ENCODE measurements around the gene MPIG6B. TPM values are rescaled to one million over a fixed set of nuclear protein-coding genes. Genes with fewer than 3 reads are reported as not detected.

Gene MPIG6B
- total RNA-seq, 6 donors from 2014 or later, result 0.30 to 4.1 (median 1.2) TPM; not detected in 1

- Histone ChIP-seq H3K27ac (peak overlapping the region; percentile 87 to 99 (median 94)), H3K27me3 (no peaks in the 10 kb centered on the region), H3K36me3 (peaks cover 20 to 64% (median 40%) of the 10 kb centered on the region in 4 donors), H3K4me1 (peaks cover 49 to 88% (median 71%) of the 10 kb centered on the region in 4 donors), H3K9me3 (no peaks in the 10 kb centered on the region), H3K4me3 (peak overlapping the region in 2 of 4 donors; percentile 76 to 80)
- ATAC-seq (ENCODE audit: low FRiP score in 2 of 2), result no peak
- no peak for DNase-seq
- TF ChIP-seq EP300 (IDR thresholded peaks at IDR 0.05) (no peak), CTCF (IDR thresholded peaks at IDR 0.05) (no peak), POLR2A (IDR thresholded peaks at IDR 0.05) (no peak), POLR2AphosphoS5 (IDR thresholded peaks at IDR 0.05) (no peak)
- 87 to 90% methylated on average over 4 to 11 of the region's 11 CpGs for WGBS, 2 donors
Measured at GRCh38 chr6:31730631-31731086, 7.5 kb downstream of the MPIG6B start.

GRCh38 chr6:31732029-31732428 lies 8.9 kb downstream of the MPIG6B start:
- DNase-seq (no peak), ATAC-seq (ENCODE audit: low FRiP score in 2 of 2) (no peak)
- Histone ChIP-seq H3K4me1 (peaks cover 45 to 79% (median 64%) of the 10 kb centered on the region in 4 donors), H3K27ac (peak overlapping the region in 2 of 4 donors; percentile 61 to 99), H3K36me3 (peaks cover 20 to 51% (median 39%) of the 10 kb centered on the region in 4 donors), H3K9me3 (no peaks in the 10 kb centered on the region), H3K27me3 (no peaks in the 10 kb centered on the region), H3K4me3 (no peak overlapping the region)
- TF ChIP-seq POLR2A (IDR thresholded peaks at IDR 0.05) (no peak), POLR2AphosphoS5 (IDR thresholded peaks at IDR 0.05) (no peak), EP300 (IDR thresholded peaks at IDR 0.05) (no peak), CTCF (IDR thresholded peaks at IDR 0.05) (no peak)
- 56 to 69% methylated on average over 3 of the region's 3 CpGs for WGBS, 2 donors

- DNase-seq (no peak), ATAC-seq (ENCODE audit: low FRiP score in 2 of 2) (no peak)
- peak overlapping the region in 2 of 4 donors; percentile 74 to 93 for H3K4me3 ChIP-seq
- H3K27ac ChIP-seq, result peak overlapping the region; percentile 90 to 99 (median 98)
- peaks cover 52 to 80% (median 64%) of the 10 kb centered on the region in 4 donors for H3K4me1 ChIP-seq
- H3K36me3 ChIP-seq, result peaks cover 20 to 40% (median 38%) of the 10 kb centered on the region in 4 donors
- WGBS, 2 donors, result 69% methylated on average over 4 of the region's 4 CpGs
- H3K27me3 ChIP-seq, result no peaks in the 10 kb centered on the region
- TF ChIP-seq EP300 (IDR thresholded peaks at IDR 0.05) (no peak), POLR2A (IDR thresholded peaks at IDR 0.05) (no peak), POLR2AphosphoS5 (IDR thresholded peaks at IDR 0.05) (no peak), CTCF (IDR thresholded peaks at IDR 0.05) (no peak)
- H3K9me3 ChIP-seq, result no peaks in the 10 kb centered on the region
Measured at GRCh38 chr6:31733734-31734133, 10.6 kb downstream of the MPIG6B start.

- Histone ChIP-seq H3K9me3 (no peaks in the 10 kb centered on the region), H3K4me3 (peak overlapping the region; percentile 68 to 93 (median 73)), H3K27ac (peak overlapping the region; percentile 90 to 99 (median 98)), H3K36me3 (peaks cover 20 to 40% (median 38%) of the 10 kb centered on the region in 4 donors), H3K27me3 (no peaks in the 10 kb centered on the region), H3K4me1 (peaks cover 53 to 81% (median 66%) of the 10 kb centered on the region in 4 donors)
- no peak for ATAC-seq (ENCODE audit: low FRiP score in 2 of 2)
- DNase-seq, result no peak
- 3% methylated on average over 2 of the region's 2 CpGs; no CpG with 5 or more reads in 1 of the 2 donors for WGBS, 2 donors
- TF ChIP-seq POLR2AphosphoS5 (IDR thresholded peaks at IDR 0.05), result no peak
Measured at GRCh38 chr6:31734247-31734820, 11.2 kb downstream of the MPIG6B start.

- peaks cover 56 to 84% (median 69%) of the 10 kb centered on the region in 4 donors for H3K4me1 ChIP-seq
- no peaks in the 10 kb centered on the region for H3K9me3 ChIP-seq
- ATAC-seq (ENCODE audit: low FRiP score in 2 of 2) (peak; percentile 18 to 44), DNase-seq (peak in 1 of 2 donors; percentile 83)
- peak overlapping the region; percentile 68 to 93 (median 73) for H3K4me3 ChIP-seq
- 0 to 1% methylated on average over 18 of the region's 18 CpGs for WGBS, 2 donors
- H3K27me3 ChIP-seq, result no peaks in the 10 kb centered on the region
- peaks cover 20 to 40% (median 38%) of the 10 kb centered on the region in 4 donors for H3K36me3 ChIP-seq
- TF ChIP-seq POLR2A (IDR thresholded peaks at IDR 0.05) (peak in 2 of 4 donors; percentile 56 to 73), EP300 (IDR thresholded peaks at IDR 0.05) (peak in 2 of 4 donors; percentile 40 to 62), POLR2AphosphoS5 (IDR thresholded peaks at IDR 0.05) (peak; percentile 90 to 93), CTCF (IDR thresholded peaks at IDR 0.05) (no peak)
- H3K27ac ChIP-seq, result peak overlapping the region; percentile 90 to 99 (median 98)
Measured at GRCh38 chr6:31734821-31735406, 11.7 kb downstream of the MPIG6B start.

All from upper lobe of left lung (tissue), 6 donors.